Measurements from ENCODE around the gene SACM1L.
"Not testable (repeated sequence)": the region's sequence is repeated elsewhere in the genome, so short reads cannot be mapped to it uniquely, and the experiment has no call there.

SACM1L gene

DNA sequence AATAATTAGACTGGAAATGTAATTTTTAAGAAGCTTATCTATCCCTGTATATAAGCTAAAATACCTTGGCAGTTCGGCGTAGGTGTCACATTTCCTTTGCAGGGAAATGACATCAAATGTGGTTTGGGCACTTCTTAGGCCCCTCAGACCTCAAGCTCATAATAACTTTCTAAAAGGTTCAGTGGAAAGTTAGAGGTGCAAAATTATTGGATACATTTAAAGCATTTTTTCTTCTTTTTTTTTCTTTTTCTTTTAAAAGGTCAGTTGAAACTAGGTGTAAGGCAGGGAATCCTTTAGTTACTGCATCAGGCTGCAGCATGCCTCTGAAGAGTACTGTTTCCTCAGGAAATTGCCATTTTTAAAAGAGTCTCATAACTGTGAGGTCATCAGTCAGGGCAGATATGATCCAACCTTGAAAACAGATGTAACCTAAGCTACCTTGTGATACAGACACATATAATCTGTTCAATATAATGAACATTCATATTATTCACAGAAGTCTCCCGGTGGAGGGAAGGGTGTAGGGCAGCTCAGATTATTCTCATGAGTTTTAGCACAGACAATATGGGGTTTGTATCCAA lies 4.8 kb downstream of the SACM1L start:
- H2AFZ ChIP-seq (ENCODE audit: low read depth, low read length): no peak overlapping the region
- H3K4me2 ChIP-seq (ENCODE audit: insufficient read depth, low read length): peak overlapping the region; percentile 25; the same call in 1 of the 2 replicates
- H3K27ac ChIP-seq (ENCODE audit: low read length): peak overlapping the region; percentile 48
- H3K79me2 ChIP-seq (ENCODE audit: insufficient read depth, low read length): peaks cover 99% of the 10 kb centered on the region
- H3K4me1 ChIP-seq (ENCODE audit: insufficient read depth, low read length): peaks cover 51% of the 10 kb centered on the region
- ATAC-seq (ENCODE audit: insufficient read depth, low read depth) (peak; percentile 10), DNase-seq (peak; percentile 26)
- no peaks in the 10 kb centered on the region for H3K27me3 ChIP-seq (ENCODE audit: insufficient read depth, low read length, poor library complexity)
- no peaks in the 10 kb centered on the region for H3K9me3 ChIP-seq (ENCODE audit: insufficient read depth, low read length, severe bottlenecking)
- no peak overlapping the region for H3K4me3 ChIP-seq (ENCODE audit: low read depth in 1 of 2, low read length in 2 of 2)
- H3K36me3 ChIP-seq (ENCODE audit: insufficient read depth, low read length): peaks cover 41% of the 10 kb centered on the region
- peaks cover 32% of the 10 kb centered on the region for H4K20me1 ChIP-seq (ENCODE audit: insufficient read depth, low read length)
- H3K9ac ChIP-seq (ENCODE audit: low read depth, low read length): no peak overlapping the region
- TF ChIP-seq, protein P1, sequence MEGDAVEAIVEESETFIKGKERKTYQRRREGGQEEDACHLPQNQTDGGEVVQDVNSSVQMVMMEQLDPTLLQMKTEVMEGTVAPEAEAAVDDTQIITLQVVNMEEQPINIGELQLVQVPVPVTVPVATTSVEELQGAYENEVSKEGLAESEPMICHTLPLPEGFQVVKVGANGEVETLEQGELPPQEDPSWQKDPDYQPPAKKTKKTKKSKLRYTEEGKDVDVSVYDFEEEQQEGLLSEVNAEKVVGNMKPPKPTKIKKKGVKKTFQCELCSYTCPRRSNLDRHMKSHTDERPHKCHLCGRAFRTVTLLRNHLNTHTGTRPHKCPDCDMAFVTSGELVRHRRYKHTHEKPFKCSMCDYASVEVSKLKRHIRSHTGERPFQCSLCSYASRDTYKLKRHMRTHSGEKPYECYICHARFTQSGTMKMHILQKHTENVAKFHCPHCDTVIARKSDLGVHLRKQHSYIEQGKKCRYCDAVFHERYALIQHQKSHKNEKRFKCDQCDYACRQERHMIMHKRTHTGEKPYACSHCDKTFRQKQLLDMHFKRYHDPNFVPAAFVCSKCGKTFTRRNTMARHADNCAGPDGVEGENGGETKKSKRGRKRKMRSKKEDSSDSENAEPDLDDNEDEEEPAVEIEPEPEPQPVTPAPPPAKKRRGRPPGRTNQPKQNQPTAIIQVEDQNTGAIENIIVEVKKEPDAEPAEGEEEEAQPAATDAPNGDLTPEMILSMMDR (IDR thresholded peaks at IDR 0.05; ENCODE audit: borderline replicate concordance, extremely low read depth, low read length, poor library complexity, severe bottlenecking): peak; percentile 15
- TF ChIP-seq EZH2 (IDR thresholded peaks at IDR 0.05; ENCODE audit: borderline replicate concordance, low read depth, low read length, severe bottlenecking): no peak

DNA sequence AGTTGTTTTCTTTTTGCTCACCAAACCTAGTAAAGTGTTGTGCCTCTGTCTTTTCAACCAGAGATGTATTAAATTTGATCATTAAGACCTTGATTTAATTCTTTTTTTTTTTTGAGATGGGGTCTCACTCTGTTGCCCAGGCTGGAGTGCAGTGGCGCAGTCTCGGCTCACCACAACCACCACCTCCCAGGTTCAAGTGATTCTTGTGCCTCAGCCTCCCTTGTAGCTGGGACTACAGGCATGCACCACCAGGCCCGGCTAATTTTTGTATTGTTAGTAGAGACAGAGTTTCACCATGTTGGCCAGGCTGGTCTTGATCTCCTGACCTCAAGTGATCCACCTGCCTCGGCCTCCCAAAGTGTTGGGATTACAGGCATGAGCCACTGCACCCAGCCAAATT lies 6.0 kb downstream of the SACM1L start:
- not testable (repeated sequence) for H3K4me2 ChIP-seq (ENCODE audit: insufficient read depth, low read length); H3K9me3 ChIP-seq (ENCODE audit: insufficient read depth, low read length, severe bottlenecking); DNase-seq; H3K4me3 ChIP-seq (ENCODE audit: low read depth in 1 of 2, low read length in 2 of 2); ATAC-seq (ENCODE audit: insufficient read depth, low read depth); H3K27me3 ChIP-seq (ENCODE audit: insufficient read depth, low read length, poor library complexity); H3K9ac ChIP-seq (ENCODE audit: low read depth, low read length); H2AFZ ChIP-seq (ENCODE audit: low read depth, low read length); H3K27ac ChIP-seq (ENCODE audit: low read length)
- H4K20me1 ChIP-seq (ENCODE audit: insufficient read depth, low read length): peaks cover 37% of the 10 kb centered on the region
- peaks cover 41% of the 10 kb centered on the region for H3K36me3 ChIP-seq (ENCODE audit: insufficient read depth, low read length)
- H3K4me1 ChIP-seq (ENCODE audit: insufficient read depth, low read length): peaks cover 49% of the 10 kb centered on the region
- peaks cover 99% of the 10 kb centered on the region for H3K79me2 ChIP-seq (ENCODE audit: insufficient read depth, low read length)

DNA sequence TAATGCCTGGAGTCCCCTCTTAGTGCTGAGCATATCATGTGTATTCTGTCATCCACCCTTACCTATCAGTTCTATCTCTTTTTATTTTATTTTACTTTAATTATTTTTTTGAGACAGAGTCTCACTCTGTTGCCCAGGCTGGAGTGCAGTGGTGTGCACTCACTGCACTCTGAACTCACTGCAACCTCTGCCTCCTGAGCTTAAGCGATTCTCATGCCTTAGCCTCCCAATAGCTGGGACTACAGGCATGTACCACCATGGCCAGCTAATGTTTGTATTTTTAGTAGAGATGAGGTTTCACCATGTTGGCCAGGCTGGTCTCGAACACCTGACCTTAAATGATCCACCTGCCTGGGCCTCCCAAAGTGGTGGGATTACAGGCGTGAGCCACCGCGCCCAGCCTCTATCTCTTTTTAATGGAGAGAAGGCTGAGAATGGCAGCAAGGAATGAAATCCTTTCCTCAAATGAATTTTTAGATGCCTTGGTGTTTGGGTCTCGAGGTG lies 11.4 kb downstream of the SACM1L start:
- no peak for DNase-seq
- peaks cover 41% of the 10 kb centered on the region for H3K36me3 ChIP-seq (ENCODE audit: insufficient read depth, low read length)
- H3K9me3 ChIP-seq (ENCODE audit: insufficient read depth, low read length, severe bottlenecking): no peaks in the 10 kb centered on the region
- TF ChIP-seq, protein P1 (IDR thresholded peaks at IDR 0.05; ENCODE audit: borderline replicate concordance, extremely low read depth, low read length, poor library complexity, severe bottlenecking): no peak
- no peak for TF ChIP-seq EZH2 (IDR thresholded peaks at IDR 0.05; ENCODE audit: borderline replicate concordance, low read depth, low read length, severe bottlenecking)
- no peak overlapping the region for H3K9ac ChIP-seq (ENCODE audit: low read depth, low read length)
- H4K20me1 ChIP-seq (ENCODE audit: insufficient read depth, low read length): peaks cover 31% of the 10 kb centered on the region
- H3K27ac ChIP-seq (ENCODE audit: low read length): no peak overlapping the region
- H3K79me2 ChIP-seq (ENCODE audit: insufficient read depth, low read length): peaks cover 95% of the 10 kb centered on the region
- H3K4me3 ChIP-seq (ENCODE audit: low read depth in 1 of 2, low read length in 2 of 2): no peak overlapping the region
- ATAC-seq (ENCODE audit: insufficient read depth, low read depth): no peak
- H3K27me3 ChIP-seq (ENCODE audit: insufficient read depth, low read length, poor library complexity): no peaks in the 10 kb centered on the region
- H3K4me1 ChIP-seq (ENCODE audit: insufficient read depth, low read length): no peaks in the 10 kb centered on the region
- no peak overlapping the region for H2AFZ ChIP-seq (ENCODE audit: low read depth, low read length)
- no peak overlapping the region for H3K4me2 ChIP-seq (ENCODE audit: insufficient read depth, low read length)

DNA sequence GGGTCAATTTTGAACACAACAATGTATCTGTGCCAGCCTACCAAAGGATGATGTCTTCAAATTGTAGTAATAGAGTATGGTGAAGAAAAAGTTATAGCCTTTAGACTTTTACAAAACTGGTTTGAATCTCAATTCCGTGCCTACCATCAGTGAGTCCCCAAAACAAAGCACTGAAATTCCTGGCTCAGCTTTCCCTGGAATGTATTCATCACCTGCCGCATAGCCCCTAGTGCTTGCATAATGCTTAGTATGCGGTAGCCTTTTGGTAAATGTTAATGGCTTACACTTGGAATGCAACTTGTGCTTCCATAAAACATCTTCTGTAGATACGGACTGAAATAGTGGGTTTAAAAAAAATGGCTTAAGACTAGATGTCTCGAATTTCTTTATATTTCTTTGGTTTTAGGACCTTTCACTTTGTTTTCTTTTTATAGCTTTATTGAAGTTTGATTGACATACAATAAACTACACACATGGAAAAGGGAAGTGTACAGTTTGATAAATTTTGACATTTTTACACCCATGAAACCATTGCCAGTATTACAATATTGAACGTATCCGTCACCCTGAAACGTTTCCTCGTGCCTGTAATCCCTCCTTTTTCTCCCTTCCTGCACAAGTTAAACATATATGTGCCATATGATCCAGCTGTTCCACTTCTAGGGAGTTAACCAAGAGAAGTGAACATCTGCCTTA lies 12.1 kb downstream of the SACM1L start:
- DNase-seq (no peak), ATAC-seq (ENCODE audit: insufficient read depth, low read depth) (no peak)
- Histone ChIP-seq H3K36me3 (ENCODE audit: insufficient read depth, low read length) (peaks cover 42% of the 10 kb centered on the region), H2AFZ (ENCODE audit: low read depth, low read length) (no peak overlapping the region), H4K20me1 (ENCODE audit: insufficient read depth, low read length) (peaks cover 29% of the 10 kb centered on the region), H3K4me2 (ENCODE audit: insufficient read depth, low read length) (no peak overlapping the region), H3K27me3 (ENCODE audit: insufficient read depth, low read length, poor library complexity) (no peaks in the 10 kb centered on the region), H3K9ac (ENCODE audit: low read depth, low read length) (no peak overlapping the region), H3K4me3 (ENCODE audit: low read depth in 1 of 2, low read length in 2 of 2) (no peak overlapping the region), H3K79me2 (ENCODE audit: insufficient read depth, low read length) (peaks cover 94% of the 10 kb centered on the region), H3K9me3 (ENCODE audit: insufficient read depth, low read length, severe bottlenecking) (no peaks in the 10 kb centered on the region), H3K27ac (ENCODE audit: low read length) (no peak overlapping the region), H3K4me1 (ENCODE audit: insufficient read depth, low read length) (no peaks in the 10 kb centered on the region)
- TF ChIP-seq, protein P1 (IDR thresholded peaks at IDR 0.05; ENCODE audit: borderline replicate concordance, extremely low read depth, low read length, poor library complexity, severe bottlenecking): no peak
- no peak for TF ChIP-seq EZH2 (IDR thresholded peaks at IDR 0.05; ENCODE audit: borderline replicate concordance, low read depth, low read length, severe bottlenecking)
